H1 (cell line): Measurements from ENCODE around the gene TNS3. TPM values are rescaled to one million over a fixed set of nuclear protein-coding genes. Genes with fewer than 3 reads are reported as not detected.

ENCODE experiments used
- MAFK ChIP-seq: IDR thresholded peaks from 2 replicates; pipeline ENCODE4 v1.6.1; 2012; ENCODE audit warnings: low read depth, mild to moderate bottlenecking, improper control_type of control experiment, low read length
- polyA plus RNA-seq, 7 experiments: library from polyadenylated mRNA; depleted of rRNA in 3 of 7; stranded (reverse) in 5 of 7; unstranded in 2 of 7; fragments of >200 nt in 5 of 7; fragments of 200-250 nt in 2 of 7; gene quantifications; 1 replicate in 5 of 7; 2 replicates in 1 of 7; 4 replicates in 1 of 7; pipeline versions ENCODE4 v1.2.1 to v1.2.3, GENCODE V29; 2011 to 2013; ENCODE audit warnings: missing spikeins in 2 of 7, mixed read lengths in 2 of 7
- total RNA-seq: library from RNA; stranded (reverse); fragmentation: NEBNext Ultra II Directional; extraction: Animal tissue kit (Norgen Biotek cat#: 25700); gene quantifications from 2 replicates; pipeline ENCODE4 v1.2.1, GENCODE V29; 2021

Gene TNS3
- total and polyA plus RNA-seq, 2 of the 8 experiments (the other 6 are each of a cell fraction or from before 2014, with no cell fraction given) = 11.9 to 24.2 TPM

DNA sequence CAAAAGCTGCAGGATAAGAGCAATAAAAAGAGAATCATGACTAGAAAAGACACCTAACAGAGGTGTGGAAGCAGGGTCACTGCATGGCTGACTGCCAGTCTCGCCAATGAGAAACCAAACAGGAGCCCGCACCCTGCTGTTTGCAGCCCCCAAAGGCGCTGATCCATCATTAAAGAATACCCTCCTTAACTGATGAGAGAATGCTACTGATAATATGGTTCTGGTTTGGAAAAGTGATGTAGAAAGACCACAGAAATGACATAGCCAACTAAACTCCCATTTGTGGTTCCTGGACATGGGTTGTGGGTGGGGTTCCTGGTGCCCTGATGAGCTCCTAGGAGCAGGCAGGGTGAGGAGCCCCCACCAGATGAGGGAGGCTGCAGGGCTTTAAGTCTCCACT lies 207.4 kb downstream of the TNS3 start (continued):
- TF ChIP-seq MAFK = no peak
- TF ChIP-seq, all 59 proteins: peak for 0
